ENCODE data around the gene AHRR. TPM values are rescaled to one million over a fixed set of nuclear protein-coding genes. Genes with fewer than 3 reads are reported as not detected.

AHRR gene
- polyA plus RNA-seq, 2 of the 4 experiments (the other 2 are of a cell fraction): 1.2 to 1.7 TPM

DNA sequence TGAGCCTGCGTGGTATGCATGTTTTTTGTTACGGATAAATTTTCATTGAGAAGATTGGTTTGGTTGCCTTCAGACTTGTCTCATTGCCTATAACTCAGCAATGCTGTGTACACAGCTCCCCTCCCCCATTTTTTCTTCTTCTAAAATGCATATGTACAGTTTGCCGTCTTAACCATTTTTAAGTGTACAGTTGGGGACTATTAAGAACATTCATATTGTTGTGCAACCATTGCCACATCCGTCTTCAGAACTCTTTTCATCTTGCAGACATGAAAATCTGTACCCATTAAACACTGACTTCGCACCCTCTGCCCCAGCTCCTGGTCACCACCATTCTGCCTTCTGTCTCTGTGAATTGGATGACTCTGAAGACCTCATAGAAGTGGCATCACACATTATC, 127.6 kb downstream of the AHRR start:
- POLR2A ChIA-PET: no interaction called here
- 93% methylated on average over 5 of the region's 5 CpGs for WGBS (ENCODE audit: missing lambda C conversion rate)
- Histone ChIP-seq H3K27ac (no peak overlapping the region), H3K4me3 (no peak overlapping the region), H3K4me2 (no peak overlapping the region), H3K4me1 (peaks cover 5% of the 10 kb centered on the region; the same call in 2 of the 3 replicates), H3K9me3 (peaks cover 18% of the 10 kb centered on the region; the same call in 2 of the 3 replicates)
- TF ChIP-seq ZNF302 (CRISPR knock-in tag; IDR thresholded peaks at IDR 0.05) (no peak), MYC (IDR thresholded peaks at IDR 0.05; ENCODE audit: borderline replicate concordance, low read length) (no peak), JUN (IDR thresholded peaks at IDR 0.05) (no peak), MAZ (IDR thresholded peaks at IDR 0.05; ENCODE audit: borderline replicate concordance, low read depth, low read length) (no peak), FOXS1 (CRISPR knock-in tag; IDR thresholded peaks at IDR 0.05) (no peak), PHF8 (IDR thresholded peaks at IDR 0.05; ENCODE audit: borderline replicate concordance, low read depth) (no peak), NPAS2 (CRISPR knock-in tag; IDR thresholded peaks at IDR 0.05; ENCODE audit: borderline replicate concordance) (no peak), CHD2 (IDR thresholded peaks at IDR 0.05; ENCODE audit: low read length, partially characterized antibody) (no peak), POLR2A (IDR thresholded peaks at IDR 0.05; ENCODE audit: low read length) (no peak), JUNB (IDR thresholded peaks at IDR 0.05) (no peak), POLR2AphosphoS2 (conservative IDR thresholded peaks at IDR 0.05; ENCODE audit: low read length) (no peak), SMC3 (IDR thresholded peaks at IDR 0.05) (no peak)
- TF ChIP-seq, protein P1, sequence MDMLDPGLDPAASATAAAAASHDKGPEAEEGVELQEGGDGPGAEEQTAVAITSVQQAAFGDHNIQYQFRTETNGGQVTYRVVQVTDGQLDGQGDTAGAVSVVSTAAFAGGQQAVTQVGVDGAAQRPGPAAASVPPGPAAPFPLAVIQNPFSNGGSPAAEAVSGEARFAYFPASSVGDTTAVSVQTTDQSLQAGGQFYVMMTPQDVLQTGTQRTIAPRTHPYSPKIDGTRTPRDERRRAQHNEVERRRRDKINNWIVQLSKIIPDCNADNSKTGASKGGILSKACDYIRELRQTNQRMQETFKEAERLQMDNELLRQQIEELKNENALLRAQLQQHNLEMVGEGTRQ (IDR thresholded peaks at IDR 0.05): no peak
- FAIRE-seq (no peak), DNase-seq (ENCODE audit: low read depth in 1 of 2, low spot score in 1 of 2) (no peak), ATAC-seq (no peak)
- CTCF ChIA-PET: interaction anchor here (1.1 to 5.4 kb wide), 4 partner anchors 8 to 453 kb away, joined by 4 to 43 read pairs (median 22); no protein-coding TSS in a partner anchor

- ChIA-PET CTCF (interaction anchor here (1.2 kb wide), 1 partner anchor 9 kb away, joined by 3 read pairs; no protein-coding TSS in a partner anchor), POLR2A (interaction anchor here (1.4 kb wide), 1 partner anchor 9 kb away, joined by 3 read pairs; the partner anchor contains the start of gene EXOC3)
- ATAC-seq (no peak), DNase-seq (ENCODE audit: low read depth in 1 of 2, low spot score in 1 of 2) (no peak), FAIRE-seq (no peak)
- Histone ChIP-seq H3K9me3 (peaks cover 18% of the 10 kb centered on the region; the same call in 2 of the 3 replicates), H3K4me2 (no peak overlapping the region), H3K4me1 (no peaks in the 10 kb centered on the region), H3K27ac (no peak overlapping the region), H3K4me3 (no peak overlapping the region)
- WGBS (ENCODE audit: missing lambda C conversion rate): 85% methylated on average over 5 of the region's 5 CpGs
- TF ChIP-seq EHF (CRISPR knock-in tag; IDR thresholded peaks at IDR 0.05) (no peak), ZC3H11A (IDR thresholded peaks at IDR 0.05) (no peak), MAZ (IDR thresholded peaks at IDR 0.05; ENCODE audit: borderline replicate concordance, low read depth, low read length) (no peak), FOSB (CRISPR knock-in tag; IDR thresholded peaks at IDR 0.05) (no peak), HDAC2 (IDR thresholded peaks at IDR 0.05) (no peak), EHMT2 (IDR thresholded peaks at IDR 0.05; ENCODE audit: low read depth) (no peak), TFCP2L1 (CRISPR knock-in tag; IDR thresholded peaks at IDR 0.05) (no peak), RARB (CRISPR knock-in tag; IDR thresholded peaks at IDR 0.05) (no peak), KDM1A (IDR thresholded peaks at IDR 0.05; ENCODE audit: low read depth) (no peak), ZSCAN20 (CRISPR knock-in tag; IDR thresholded peaks at IDR 0.05) (no peak), RNF2 (IDR thresholded peaks at IDR 0.05; ENCODE audit: borderline replicate concordance, low read depth) (no peak), HEYL (CRISPR knock-in tag; IDR thresholded peaks at IDR 0.05) (no peak), ZFP36 (IDR thresholded peaks at IDR 0.05; ENCODE audit: borderline replicate concordance, partially characterized antibody) (no peak)
- TF ChIP-seq, protein P2, sequence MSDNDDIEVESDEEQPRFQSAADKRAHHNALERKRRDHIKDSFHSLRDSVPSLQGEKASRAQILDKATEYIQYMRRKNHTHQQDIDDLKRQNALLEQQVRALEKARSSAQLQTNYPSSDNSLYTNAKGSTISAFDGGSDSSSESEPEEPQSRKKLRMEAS (IDR thresholded peaks at IDR 0.05): no peak
- TF ChIP-seq, protein P3, sequence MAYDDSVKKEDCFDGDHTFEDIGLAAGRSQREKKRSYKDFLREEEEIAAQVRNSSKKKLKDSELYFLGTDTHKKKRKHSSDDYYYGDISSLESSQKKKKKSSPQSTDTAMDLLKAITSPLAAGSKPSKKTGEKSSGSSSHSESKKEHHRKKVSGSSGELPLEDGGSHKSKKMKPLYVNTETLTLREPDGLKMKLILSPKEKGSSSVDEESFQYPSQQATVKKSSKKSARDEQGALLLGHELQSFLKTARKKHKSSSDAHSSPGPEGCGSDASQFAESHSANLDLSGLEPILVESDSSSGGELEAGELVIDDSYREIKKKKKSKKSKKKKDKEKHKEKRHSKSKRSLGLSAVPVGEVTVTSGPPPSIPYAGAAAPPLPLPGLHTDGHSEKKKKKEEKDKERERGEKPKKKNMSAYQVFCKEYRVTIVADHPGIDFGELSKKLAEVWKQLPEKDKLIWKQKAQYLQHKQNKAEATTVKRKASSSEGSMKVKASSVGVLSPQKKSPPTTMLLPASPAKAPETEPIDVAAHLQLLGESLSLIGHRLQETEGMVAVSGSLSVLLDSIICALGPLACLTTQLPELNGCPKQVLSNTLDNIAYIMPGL (CRISPR knock-in tag; IDR thresholded peaks at IDR 0.05; ENCODE audit: borderline replicate concordance): no peak
- TF ChIP-seq, protein P4, sequence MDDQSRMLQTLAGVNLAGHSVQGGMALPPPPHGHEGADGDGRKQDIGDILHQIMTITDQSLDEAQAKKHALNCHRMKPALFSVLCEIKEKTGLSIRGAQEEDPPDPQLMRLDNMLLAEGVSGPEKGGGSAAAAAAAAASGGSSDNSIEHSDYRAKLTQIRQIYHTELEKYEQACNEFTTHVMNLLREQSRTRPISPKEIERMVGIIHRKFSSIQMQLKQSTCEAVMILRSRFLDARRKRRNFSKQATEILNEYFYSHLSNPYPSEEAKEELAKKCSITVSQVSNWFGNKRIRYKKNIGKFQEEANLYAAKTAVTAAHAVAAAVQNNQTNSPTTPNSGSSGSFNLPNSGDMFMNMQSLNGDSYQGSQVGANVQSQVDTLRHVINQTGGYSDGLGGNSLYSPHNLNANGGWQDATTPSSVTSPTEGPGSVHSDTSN (IDR thresholded peaks at IDR 0.05): no peak
These were observed 130.3 kb downstream of the AHRR start for GRCh38 chr5:451587-452458.
